ENCODE results near the gene IGF1R. TPM values are rescaled to one million over a fixed set of nuclear protein-coding genes. Genes with fewer than 3 reads are reported as not detected.

Gene IGF1R
- total RNA-seq, 1 donor from 2014 or later = 47.7 TPM

DNA sequence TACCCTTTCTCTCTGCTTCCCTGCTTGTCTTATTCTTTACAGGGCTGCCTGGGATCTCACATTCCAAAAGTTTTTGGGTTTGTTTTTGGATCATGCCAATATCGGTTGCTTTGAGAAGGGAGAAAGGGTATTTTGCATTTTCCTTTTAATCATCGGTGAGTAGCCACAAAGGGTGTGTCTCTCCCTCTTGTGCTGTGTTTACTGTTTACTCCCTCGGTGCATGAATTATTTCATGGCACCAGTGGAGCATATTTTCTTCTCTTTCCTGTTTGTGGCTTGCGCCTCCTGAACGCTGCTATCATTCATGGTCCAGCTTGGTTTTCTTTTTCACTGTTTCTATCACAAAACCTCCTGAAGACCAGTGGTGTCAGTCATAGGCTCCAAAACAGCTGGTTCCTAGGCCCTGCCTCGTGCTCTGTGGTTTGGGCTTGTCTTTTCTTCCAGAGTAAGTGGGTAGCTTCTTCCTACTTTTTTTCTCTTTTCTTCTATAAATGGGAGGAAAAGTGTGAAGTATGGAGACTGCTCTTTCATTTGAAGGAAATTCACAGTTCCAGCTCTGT is 54.9 kb downstream of the IGF1R start:
- peak overlapping the region; percentile 24 for H3K27ac ChIP-seq

DNA sequence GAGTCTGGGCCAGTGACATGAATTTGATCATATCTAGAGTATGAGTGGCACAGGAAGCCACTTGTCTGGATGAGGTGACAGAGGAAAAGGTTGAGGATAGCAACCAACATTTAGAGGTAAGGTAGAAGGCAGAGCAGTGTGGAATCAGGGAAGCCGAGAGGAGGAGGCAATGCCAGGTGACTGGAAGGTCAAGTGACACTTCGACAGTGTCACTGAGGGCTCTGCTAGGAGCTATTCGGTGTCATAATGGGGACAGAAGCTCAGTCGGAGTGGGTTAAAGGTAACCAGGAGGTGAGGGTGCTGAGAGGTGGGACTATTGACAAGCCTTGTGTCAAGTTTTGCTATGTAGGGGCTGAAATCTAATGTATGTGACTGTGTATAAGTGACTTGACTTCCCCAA is 56.7 kb downstream of the IGF1R start:
- H3K27me3 ChIP-seq (ENCODE audit: low read depth) = no peaks in the 10 kb centered on the region
- no peak overlapping the region for H3K4me3 ChIP-seq
- peaks cover 11% of the 10 kb centered on the region for H3K36me3 ChIP-seq
- no peak for DNase-seq
- H3K4me1 ChIP-seq = peaks cover 21% of the 10 kb centered on the region
- ATAC-seq = no peak
- intact Hi-C loops (cut with DNase I) = no loop called here
- H3K9me3 ChIP-seq = no peaks in the 10 kb centered on the region
- TF ChIP-seq, protein P1, sequence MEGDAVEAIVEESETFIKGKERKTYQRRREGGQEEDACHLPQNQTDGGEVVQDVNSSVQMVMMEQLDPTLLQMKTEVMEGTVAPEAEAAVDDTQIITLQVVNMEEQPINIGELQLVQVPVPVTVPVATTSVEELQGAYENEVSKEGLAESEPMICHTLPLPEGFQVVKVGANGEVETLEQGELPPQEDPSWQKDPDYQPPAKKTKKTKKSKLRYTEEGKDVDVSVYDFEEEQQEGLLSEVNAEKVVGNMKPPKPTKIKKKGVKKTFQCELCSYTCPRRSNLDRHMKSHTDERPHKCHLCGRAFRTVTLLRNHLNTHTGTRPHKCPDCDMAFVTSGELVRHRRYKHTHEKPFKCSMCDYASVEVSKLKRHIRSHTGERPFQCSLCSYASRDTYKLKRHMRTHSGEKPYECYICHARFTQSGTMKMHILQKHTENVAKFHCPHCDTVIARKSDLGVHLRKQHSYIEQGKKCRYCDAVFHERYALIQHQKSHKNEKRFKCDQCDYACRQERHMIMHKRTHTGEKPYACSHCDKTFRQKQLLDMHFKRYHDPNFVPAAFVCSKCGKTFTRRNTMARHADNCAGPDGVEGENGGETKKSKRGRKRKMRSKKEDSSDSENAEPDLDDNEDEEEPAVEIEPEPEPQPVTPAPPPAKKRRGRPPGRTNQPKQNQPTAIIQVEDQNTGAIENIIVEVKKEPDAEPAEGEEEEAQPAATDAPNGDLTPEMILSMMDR (IDR thresholded peaks at IDR 0.05) = no peak
- H3K27ac ChIP-seq = no peak overlapping the region

More for the DNA sequence above, 54.9 kb downstream of the IGF1R start:
- Histone ChIP-seq H3K27me3 (ENCODE audit: low read depth) (no peaks in the 10 kb centered on the region), H3K36me3 (peaks cover 9% of the 10 kb centered on the region), H3K9me3 (no peaks in the 10 kb centered on the region), H3K4me1 (peaks cover 35% of the 10 kb centered on the region), H3K4me3 (no peak overlapping the region)
- TF ChIP-seq, protein P1 (IDR thresholded peaks at IDR 0.05) = no peak
- intact Hi-C loops (cut with DNase I) = no loop called here
- DNase-seq = no peak
- ATAC-seq = no peak

DNA sequence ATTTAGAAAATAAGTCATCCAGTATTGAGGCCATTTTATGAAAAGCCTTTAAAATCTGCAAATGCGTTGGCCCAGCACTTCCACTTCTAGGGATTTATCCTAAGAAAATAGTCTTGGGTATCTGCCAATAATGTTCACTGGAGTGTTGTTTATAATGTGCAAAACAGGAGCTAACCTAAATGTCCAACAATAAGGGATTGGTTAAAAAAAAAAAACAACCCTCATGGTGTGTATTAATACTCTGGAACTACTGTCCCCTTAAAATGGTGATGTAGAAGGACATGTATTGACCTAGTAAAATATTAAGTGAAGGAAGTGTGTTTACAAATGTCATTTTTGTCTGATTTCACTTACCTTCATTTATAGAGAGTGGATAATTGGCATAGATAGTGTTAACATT is 58.0 kb downstream of the IGF1R start:
- DNase-seq = no peak
- Histone ChIP-seq H3K36me3 (peaks cover 11% of the 10 kb centered on the region), H3K9me3 (no peaks in the 10 kb centered on the region), H3K4me3 (no peak overlapping the region), H3K27me3 (ENCODE audit: low read depth) (no peaks in the 10 kb centered on the region), H3K4me1 (peaks cover 21% of the 10 kb centered on the region), H3K27ac (no peak overlapping the region)
- TF ChIP-seq, protein P1 (IDR thresholded peaks at IDR 0.05) = no peak
- intact Hi-C loops (cut with DNase I) = no loop called here
- ATAC-seq = no peak

DNA sequence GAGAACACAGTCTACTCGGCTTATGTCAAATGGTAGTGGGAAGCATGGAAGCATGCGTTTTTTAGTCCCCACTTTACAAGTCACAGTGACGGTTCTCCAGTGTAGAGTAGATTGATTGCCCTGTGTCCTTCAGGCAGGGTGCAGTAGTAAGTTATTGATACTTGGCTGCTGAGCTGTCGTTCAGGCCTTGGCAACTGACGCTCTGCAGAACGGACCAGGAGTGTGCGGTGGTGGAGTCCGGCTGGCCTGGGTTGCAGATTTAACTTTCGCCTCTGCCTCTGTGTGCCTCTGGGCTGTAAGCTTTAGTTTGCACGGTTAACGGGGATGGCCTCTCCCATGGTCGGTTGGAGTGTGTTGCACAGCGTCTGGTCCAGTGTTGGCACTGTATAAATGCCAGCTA is 58.6 kb downstream of the IGF1R start:
- Histone ChIP-seq H3K4me3 (no peak overlapping the region), H3K9me3 (peaks cover 4% of the 10 kb centered on the region), H3K36me3 (peaks cover 11% of the 10 kb centered on the region), H3K27ac (no peak overlapping the region), H3K27me3 (ENCODE audit: low read depth) (no peaks in the 10 kb centered on the region), H3K4me1 (peaks cover 21% of the 10 kb centered on the region)
- TF ChIP-seq, protein P1 (IDR thresholded peaks at IDR 0.05) = no peak
- DNase-seq (no peak), ATAC-seq (no peak)
- intact Hi-C loops (cut with DNase I) = no loop called here

DNA sequence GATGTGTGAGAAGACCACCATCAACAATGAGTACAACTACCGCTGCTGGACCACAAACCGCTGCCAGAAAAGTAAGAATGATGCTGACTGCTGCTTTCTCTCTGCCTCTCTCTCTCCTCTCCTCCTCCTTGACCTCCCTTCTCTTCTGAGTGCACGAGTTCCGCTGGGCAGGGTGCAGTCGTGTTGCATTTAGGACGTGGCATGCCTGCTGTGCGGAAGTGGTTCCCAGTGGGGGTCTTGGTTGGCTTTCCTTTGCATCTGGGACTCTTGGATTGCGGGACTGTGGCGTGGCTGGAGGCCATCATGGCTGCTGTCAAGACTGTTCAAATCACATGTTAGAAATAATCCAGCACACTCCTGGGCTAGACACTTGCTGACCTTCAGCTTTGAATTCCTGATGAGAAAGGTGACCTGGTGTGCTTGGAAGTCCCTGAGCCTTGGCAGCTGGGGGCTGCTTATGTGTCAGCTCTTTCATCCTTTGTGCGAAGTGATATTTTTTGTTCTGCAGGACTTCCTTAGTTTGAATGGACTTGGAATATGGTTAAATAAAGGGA is 59.8 kb downstream of the IGF1R start:
- H3K9me3 ChIP-seq = peaks cover 4% of the 10 kb centered on the region
- DNase-seq (no peak), ATAC-seq (no peak)
- intact Hi-C loops (cut with DNase I) = no loop called here
- TF ChIP-seq, protein P1 (IDR thresholded peaks at IDR 0.05) = no peak
- H3K36me3 ChIP-seq = peaks cover 11% of the 10 kb centered on the region
- H3K27ac ChIP-seq = no peak overlapping the region
- no peak overlapping the region for H3K4me3 ChIP-seq
- H3K27me3 ChIP-seq (ENCODE audit: low read depth) = no peaks in the 10 kb centered on the region
- peaks cover 18% of the 10 kb centered on the region for H3K4me1 ChIP-seq
